K562 (cell line): Measurements from ENCODE around the gene RERE. TPM values are rescaled to one million over a fixed set of nuclear protein-coding genes. Genes with fewer than 3 reads are reported as not detected.

Experiments used
- BHLHE40 ChIP-seq: IDR thresholded peaks from 2 replicates; pipeline ENCODE4 v1.6.1; 2011; ENCODE audit warnings: low read length, improper control_type of control experiment
- EP300 ChIP-seq: IDR thresholded peaks from 2 replicates; pipeline ENCODE4 v1.6.1; 2012; ENCODE audit warnings: low read length, improper control_type of control experiment
- FOS ChIP-seq: IDR thresholded peaks from 3 replicates; pipeline ENCODE4 v1.6.1; 2011; ENCODE audit not compliant: insufficient read length; ENCODE audit errors: extremely low read depth
- FOXA1 ChIP-seq: fragments of 450-650 bp; IDR thresholded peaks from 2 replicates; pipeline ENCODE4 v1.6.1; 2016; ENCODE audit warnings: mild to moderate bottlenecking, borderline replicate concordance
- FOXA3 ChIP-seq, 2 experiments: fragments of 450-650 bp in 1 of 2; sonication (generic) in 1 of 2; formaldehyde crosslinking; IDR thresholded peaks in 1 of 2; conservative IDR thresholded peaks in 1 of 2; 2 replicates each; pipeline versions ENCODE4 v1.4.0 to v1.8.0; 2020 to 2022; ENCODE audit warnings: mild to moderate bottlenecking in 2 of 2, missing genetic modification reagents in 1 of 2
- JUND ChIP-seq, 2 experiments: IDR thresholded peaks; 2 replicates in 1 of 2; 3 replicates in 1 of 2; pipeline ENCODE4 v1.6.1; 2011; ENCODE audit warnings: borderline replicate concordance in 2 of 2, low read depth in 2 of 2, low read length in 2 of 2, improper control_type of control experiment in 1 of 2, missing biosample characterization in 1 of 2, missing genetic modification characterization in 1 of 2, missing genetic modification reagents in 1 of 2
- LCOR ChIP-seq: sonication (generic); formaldehyde crosslinking; IDR thresholded peaks from 2 replicates; pipeline ENCODE4 v1.8.0; 2022; ENCODE audit warnings: mild to moderate bottlenecking, missing genetic modification reagents
- NKRF ChIP-seq: fragments of 450-650 bp; IDR thresholded peaks from 2 replicates; pipeline ENCODE4 v1.6.1; 2016; ENCODE audit warnings: borderline replicate concordance
- PCBP1 ChIP-seq: fragments of 200-400 bp; formaldehyde crosslinking; IDR thresholded peaks from 2 replicates; pipeline ENCODE4 v1.6.1; 2018; ENCODE audit warnings: mild to moderate bottlenecking, low read depth, low read length; ENCODE audit not compliant: poor library complexity, severe bottlenecking
- POLR2AphosphoS2 ChIP-seq: IDR thresholded peaks from 2 replicates; pipeline ENCODE4 v1.6.1; 2012; ENCODE audit warnings: low read length, improper control_type of control experiment
- POU5F1 ChIP-seq: fragments of 150-350 bp; IDR thresholded peaks from 2 replicates; pipeline ENCODE4 v1.6.1; 2014; ENCODE audit warnings: borderline replicate concordance, low read length, low read depth, mild to moderate bottlenecking; ENCODE audit not compliant: partially characterized antibody
- ZNF407 ChIP-seq: fragments of 450-650 bp; IDR thresholded peaks from 2 replicates; pipeline ENCODE4 v1.6.1; 2016; ENCODE audit warnings: low read depth
- ZNF507 ChIP-seq: conservative IDR thresholded peaks from 2 replicates; pipeline ENCODE4 v1.6.1; 2017; ENCODE audit warnings: missing genetic modification characterization, missing compliant biosample characterization
- ZZZ3 ChIP-seq: fragments of 450-650 bp; IDR thresholded peaks from 2 replicates; pipeline ENCODE4 v1.6.1; 2016; ENCODE audit warnings: antibody characterized with exemption, mild to moderate bottlenecking, moderate library complexity
- polyA plus RNA-seq, 8 experiments: library from polyadenylated mRNA; depleted of rRNA in 4 of 8; stranded (reverse) in 5 of 8; unstranded in 3 of 8; fragments of >200 nt; fragmentation: Nextera tagmentation in 2 of 8; fragmentation: Illumina TruSeq in 1 of 8; extraction: Ambion mirVana in 2 of 8; extraction: Trizol in 1 of 8; gene quantifications; 2 replicates each; pipeline versions ENCODE4 v1.2.1 to v1.2.3, GENCODE V29; 2011 to 2014; ENCODE audit warnings: inconsistent platforms in 1 of 8, missing spikeins in 1 of 8
- total RNA-seq, 7 experiments: library from RNA; depleted of rRNA in 6 of 7; stranded (reverse); fragments of >200 nt in 6 of 7; fragmentation: Illumina TruSeq in 2 of 7; extraction: Trizol in 2 of 7; gene quantifications; 2 replicates each; pipeline versions ENCODE4 v1.2.1 to v1.2.3, GENCODE V29; 2011 to 2021; ENCODE audit warnings: low replicate concordance in 1 of 7

Gene RERE
- total and polyA plus RNA-seq, 9 of the 15 experiments (the other 6 are each of a cell fraction or from before 2014, with no cell fraction given), result 3.0 to 51.5 (median 13.4) TPM

- TF ChIP-seq ZNF407 (no peak), NKRF (peak; percentile 47; the same call in 1 of the 2 replicates), FOXA3 (CRISPR knock-in tag; conservative IDR thresholded peaks at IDR 0.05 in 1 of 2, IDR thresholded peaks at IDR 0.05 in 1 of 2) (peak in 1 of 2 experiments; percentile 74; a peak in 1 of 4 replicates), POU5F1 (no peak), FOS (no peak), FOXA1 (no peak), BHLHE40 (0 out of 2 replicates have a peak, but pooled peaks have one; percentile 3), EP300 (peak; percentile 41; the same call in 1 of the 2 replicates), ZNF507 (tag) (no peak), POLR2AphosphoS2 (no peak), JUND (IDR thresholded peaks at IDR 0.05; ENCODE audit: borderline replicate concordance, low read depth, low read length) (no peak), JUND (tag; IDR thresholded peaks at IDR 0.05; ENCODE audit: borderline replicate concordance, low read depth, low read length) (peak; percentile 36; the same call in 1 of the 3 replicates), LCOR (CRISPR knock-in tag) (0 out of 2 replicates have a peak, but pooled peaks have one; percentile 45), PCBP1 (no peak), ZZZ3 (no peak)
These were observed 53.6 kb downstream of the RERE start (continued) for GRCh38 chr1:8763888-8764287.
